Nephron progenitor cell (in vitro differentiated cells): Measurements from ENCODE around the gene VAPA.

Experiments
- DNase-seq: peaks from one replicate; pipeline ENCODE4 v3.0.0; 2021
- H3K27ac Mint-ChIP-seq: 2 replicates; pipeline ENCODE4 v1.8.0; 2021; ENCODE audit warnings: mild to moderate bottlenecking, moderate library complexity, mixed read lengths
- H3K27me3 Mint-ChIP-seq: 2 replicates; pipeline ENCODE4 v1.8.0; 2021; ENCODE audit warnings: mild to moderate bottlenecking, low read depth, mixed read lengths; ENCODE audit not compliant: poor library complexity
- H3K36me3 Mint-ChIP-seq: 2 replicates; pipeline ENCODE4 v1.8.0; 2021; ENCODE audit warnings: low read depth, mixed read lengths
- H3K4me1 Mint-ChIP-seq: 2 replicates; pipeline ENCODE4 v1.8.0; 2021; ENCODE audit warnings: mixed read lengths
- H3K4me3 Mint-ChIP-seq: 2 replicates; pipeline ENCODE4 v1.8.0; 2021; ENCODE audit warnings: mild to moderate bottlenecking, moderate library complexity, mixed read lengths
- H3K9me3 Mint-ChIP-seq: 2 replicates; pipeline ENCODE4 v1.8.0; 2021; ENCODE audit warnings: mild to moderate bottlenecking, moderate library complexity, mixed read lengths
- TF ChIP-seq, protein P1 (sequence below): fragments of 200-600 bp; sonication (generic); IDR thresholded peaks from 2 replicates; pipeline ENCODE4 v1.5.0; 2021; ENCODE audit warnings: antibody characterized with exemption

VAPA gene

GRCh38 chr18:9971313-9971920, 57.6 kb downstream of the VAPA start:
- no peak overlapping the region for H3K4me3 Mint-ChIP-seq
- DNase-seq, result peak; percentile 77
- peaks cover 28% of the 10 kb centered on the region for H3K9me3 Mint-ChIP-seq
- peaks cover 8% of the 10 kb centered on the region for H3K27me3 Mint-ChIP-seq
- TF ChIP-seq, protein P1, sequence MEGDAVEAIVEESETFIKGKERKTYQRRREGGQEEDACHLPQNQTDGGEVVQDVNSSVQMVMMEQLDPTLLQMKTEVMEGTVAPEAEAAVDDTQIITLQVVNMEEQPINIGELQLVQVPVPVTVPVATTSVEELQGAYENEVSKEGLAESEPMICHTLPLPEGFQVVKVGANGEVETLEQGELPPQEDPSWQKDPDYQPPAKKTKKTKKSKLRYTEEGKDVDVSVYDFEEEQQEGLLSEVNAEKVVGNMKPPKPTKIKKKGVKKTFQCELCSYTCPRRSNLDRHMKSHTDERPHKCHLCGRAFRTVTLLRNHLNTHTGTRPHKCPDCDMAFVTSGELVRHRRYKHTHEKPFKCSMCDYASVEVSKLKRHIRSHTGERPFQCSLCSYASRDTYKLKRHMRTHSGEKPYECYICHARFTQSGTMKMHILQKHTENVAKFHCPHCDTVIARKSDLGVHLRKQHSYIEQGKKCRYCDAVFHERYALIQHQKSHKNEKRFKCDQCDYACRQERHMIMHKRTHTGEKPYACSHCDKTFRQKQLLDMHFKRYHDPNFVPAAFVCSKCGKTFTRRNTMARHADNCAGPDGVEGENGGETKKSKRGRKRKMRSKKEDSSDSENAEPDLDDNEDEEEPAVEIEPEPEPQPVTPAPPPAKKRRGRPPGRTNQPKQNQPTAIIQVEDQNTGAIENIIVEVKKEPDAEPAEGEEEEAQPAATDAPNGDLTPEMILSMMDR, result peak; percentile 82
- no peak overlapping the region for H3K27ac Mint-ChIP-seq
- peaks cover 40% of the 10 kb centered on the region for H3K4me1 Mint-ChIP-seq
- H3K36me3 Mint-ChIP-seq, result peaks cover 13% of the 10 kb centered on the region

DNA sequence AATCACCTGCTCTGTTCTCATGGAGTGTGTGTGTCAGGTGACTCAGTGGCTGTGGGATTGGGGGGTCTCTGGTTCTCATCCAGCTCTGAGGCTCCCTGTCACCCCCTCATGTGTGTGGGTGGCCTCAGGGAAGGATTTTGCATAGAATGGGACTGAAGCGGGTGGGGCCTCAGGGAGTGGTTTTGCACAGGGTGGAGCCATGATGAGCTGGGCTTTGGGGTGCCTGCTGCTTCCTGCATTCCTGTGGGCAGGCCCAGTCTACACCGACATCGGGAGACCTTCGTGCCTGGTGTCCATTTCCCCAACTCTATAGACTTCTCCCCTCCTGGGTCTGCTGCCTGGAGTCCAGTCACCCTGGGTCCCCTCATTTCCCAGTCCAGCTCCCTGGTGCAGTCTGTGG, 59.7 kb downstream of the VAPA start:
- DNase-seq, result no peak
- H3K9me3 Mint-ChIP-seq, result peaks cover 47% of the 10 kb centered on the region
- peaks cover 34% of the 10 kb centered on the region for H3K4me1 Mint-ChIP-seq
- H3K27me3 Mint-ChIP-seq, result peaks cover 8% of the 10 kb centered on the region
- TF ChIP-seq, protein P1, result no peak
- H3K27ac Mint-ChIP-seq, result no peak overlapping the region
- H3K36me3 Mint-ChIP-seq, result peaks cover 18% of the 10 kb centered on the region
- no peak overlapping the region for H3K4me3 Mint-ChIP-seq

DNA sequence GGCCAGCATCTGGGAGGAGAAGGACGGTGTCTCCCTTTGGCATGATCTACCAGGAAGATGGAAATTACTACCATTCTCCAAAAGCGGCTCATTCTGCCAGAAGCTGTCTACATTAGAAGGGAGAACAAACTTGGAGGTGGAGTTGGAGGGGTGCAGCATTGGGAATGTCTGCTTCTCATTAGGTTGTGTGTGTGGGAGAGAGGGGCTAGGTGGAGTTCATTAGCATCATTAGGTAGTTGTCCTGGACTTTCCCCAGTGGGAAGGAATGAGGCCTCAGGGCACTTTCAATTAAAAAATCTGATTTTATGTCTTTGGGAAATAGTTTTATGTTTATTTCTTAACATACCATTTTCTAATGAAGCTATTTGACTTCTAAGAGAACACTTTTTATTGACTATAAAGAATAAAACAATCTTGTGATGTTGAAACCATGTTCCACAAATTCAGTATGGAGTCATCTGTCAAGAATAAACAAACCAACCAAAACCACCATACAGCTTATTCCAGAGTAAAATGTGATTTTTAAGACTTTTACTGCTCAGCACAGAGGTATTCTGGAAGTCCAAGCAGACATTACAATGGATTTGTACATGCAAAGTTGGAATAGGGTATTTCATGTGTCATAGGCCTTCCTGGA, 60.6 kb downstream of the VAPA start:
- H3K36me3 Mint-ChIP-seq, result peaks cover 18% of the 10 kb centered on the region
- H3K9me3 Mint-ChIP-seq, result peaks cover 56% of the 10 kb centered on the region
- H3K27me3 Mint-ChIP-seq, result peaks cover 2% of the 10 kb centered on the region
- TF ChIP-seq, protein P1, result no peak
- H3K4me1 Mint-ChIP-seq, result peaks cover 25% of the 10 kb centered on the region
- DNase-seq, result no peak
- H3K27ac Mint-ChIP-seq, result no peak overlapping the region
- no peak overlapping the region for H3K4me3 Mint-ChIP-seq

DNA sequence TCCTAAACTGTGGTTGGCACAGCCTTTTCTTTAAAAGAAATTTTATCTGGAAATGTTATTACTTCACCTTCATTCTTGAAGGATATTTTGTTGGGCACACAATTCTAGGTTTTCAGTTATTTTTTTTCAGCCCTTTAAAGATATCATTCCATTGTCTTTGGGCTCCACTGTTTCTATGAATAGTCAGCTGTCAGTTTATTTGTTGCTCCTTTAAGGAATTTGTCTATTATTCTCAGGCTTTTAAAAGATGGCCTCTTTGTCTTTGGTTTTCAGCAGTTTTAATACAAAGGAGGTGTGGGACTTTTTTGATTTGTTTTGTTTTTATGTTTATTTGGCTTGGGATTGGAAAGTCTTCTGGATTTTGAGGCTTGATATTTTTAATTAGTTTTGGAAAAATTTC, 61.8 kb downstream of the VAPA start:
- no peak for DNase-seq
- H3K9me3 Mint-ChIP-seq, result peaks cover 68% of the 10 kb centered on the region
- peaks cover 17% of the 10 kb centered on the region for H3K4me1 Mint-ChIP-seq
- no peak overlapping the region for H3K4me3 Mint-ChIP-seq
- H3K27ac Mint-ChIP-seq, result no peak overlapping the region
- H3K36me3 Mint-ChIP-seq, result peaks cover 18% of the 10 kb centered on the region
- TF ChIP-seq, protein P1, result no peak
- peaks cover 2% of the 10 kb centered on the region for H3K27me3 Mint-ChIP-seq

DNA sequence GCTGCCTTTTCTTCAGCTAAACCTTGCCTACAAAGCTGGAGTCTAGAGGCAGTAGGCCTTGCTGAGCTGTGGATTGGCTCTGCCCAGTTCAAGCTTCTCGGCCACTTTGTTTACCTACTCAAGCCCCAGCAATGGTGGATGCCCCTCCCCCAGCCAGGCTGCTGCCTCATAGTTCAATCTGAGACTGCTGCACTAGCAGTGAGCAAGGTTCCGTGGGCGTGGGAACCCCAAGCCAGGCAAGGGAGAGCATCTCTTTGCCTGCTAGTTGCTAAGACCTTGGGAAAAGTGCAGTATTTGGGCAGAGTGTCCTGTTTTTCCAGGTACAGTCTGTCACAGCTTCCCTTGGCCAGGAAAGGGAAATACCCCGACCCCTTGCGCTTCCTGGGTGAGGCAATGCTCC, 68.9 kb downstream of the VAPA start:
- TF ChIP-seq, protein P1, result no peak
- peaks cover 13% of the 10 kb centered on the region for H3K4me1 Mint-ChIP-seq
- no peaks in the 10 kb centered on the region for H3K36me3 Mint-ChIP-seq
- DNase-seq, result no peak
- H3K4me3 Mint-ChIP-seq, result no peak overlapping the region
- no peak overlapping the region for H3K27ac Mint-ChIP-seq
- peaks cover 52% of the 10 kb centered on the region for H3K9me3 Mint-ChIP-seq
- no peaks in the 10 kb centered on the region for H3K27me3 Mint-ChIP-seq

DNA sequence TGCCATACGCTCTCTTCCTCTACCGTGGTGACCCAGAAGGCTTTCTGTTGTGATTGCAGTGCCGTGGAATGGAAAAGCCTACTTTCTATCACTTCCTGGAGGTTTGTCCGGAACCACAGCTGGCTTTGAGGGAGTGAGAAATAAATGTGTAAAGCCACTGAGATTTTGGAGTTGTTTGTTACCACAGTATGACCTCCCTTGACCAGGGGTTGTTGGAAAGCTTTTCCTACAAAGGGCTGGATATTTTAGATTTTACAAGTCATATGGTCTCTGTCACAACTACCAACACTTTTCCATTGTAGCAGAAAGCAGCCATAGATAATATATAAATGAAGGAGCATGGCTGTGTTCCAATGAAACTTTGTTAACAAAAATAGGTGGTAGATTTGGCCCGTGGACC, 70.3 kb downstream of the VAPA start:
- Mint-ChIP-seq H3K27ac (no peak overlapping the region), H3K4me1 (peaks cover 25% of the 10 kb centered on the region), H3K27me3 (no peaks in the 10 kb centered on the region), H3K4me3 (no peak overlapping the region), H3K9me3 (peaks cover 38% of the 10 kb centered on the region), H3K36me3 (no peaks in the 10 kb centered on the region)
- no peak for DNase-seq
- TF ChIP-seq, protein P1, result no peak
